HCT116 (cell line): Measurements from ENCODE around the gene NRCAM. TPM values are rescaled to one million over a fixed set of nuclear protein-coding genes. Genes with fewer than 3 reads are reported as not detected.

Experiments
- ATAC-seq: fragments of 200-7000 bp; cut with Tn5 transposase; 2 replicates; pipeline ENCODE4 v1.9.1; 2020; ENCODE audit warnings: mild to moderate bottlenecking, moderate library complexity
- BruUV-seq: library from RNA; stranded (reverse); fragments of 400-500 nt; replicated peaks from 2 replicates; lab custom pipeline; 2021; lab: Mats Ljungman, UMichigan
- CTCF ChIA-PET: fragments of 300-600 bp; sonication (Branson Sonifier 250); formaldehyde crosslinking; loops from one replicate; lab custom pipeline; 2021; ENCODE audit warnings: antibody characterized with exemption; lab: Charles Lee
- POLR2A ChIA-PET: fragments of 300-600, 350-600 bp; sonication (Branson Sonifier 250); formaldehyde crosslinking; loops from one replicate; lab custom pipeline; 2021; ENCODE audit warnings: antibody characterized with exemption; lab: Charles Lee
- RAD21 ChIA-PET, 2 experiments: fragments of 300-600 bp; sonication (Branson Sonifier 250); formaldehyde crosslinking; loops; one replicate each; lab custom pipeline; 2023; ENCODE audit warnings: low total read pairs in 2 of 2; ENCODE audit not compliant: uncharacterized antibody in 2 of 2, unreplicated experiment in 2 of 2, low non-redundant PET in 1 of 2; lab: Charles Lee
- DNase-seq: peaks from one replicate; pipeline ENCODE4 v3.0.0-alpha.2; 2010; ENCODE audit warnings: low read depth, low spot score
- H2AFZ ChIP-seq: fragments of 200-600 bp; shearing (Covaris generic), sonication (generic); 2 replicates; pipeline ENCODE4 v1.6.1; 2017; ENCODE audit warnings: low read depth, mixed run types, mixed read lengths, antibody characterized with exemption, low read length; ENCODE audit not compliant: poor library complexity, severe bottlenecking
- H3K27ac ChIP-seq: 2 replicates; pipeline ENCODE4 v1.5.1; 2012; ENCODE audit warnings: low read depth, low read length
- H3K27me3 ChIP-seq: fragments of 200-600 bp; sonication (generic); 2 replicates; pipeline ENCODE4 v1.6.1; 2016; ENCODE audit warnings: mixed run types, low read length, mixed read lengths; ENCODE audit not compliant: insufficient read depth
- H3K36me3 ChIP-seq, 2 experiments: fragments of 200-500 bp in 1 of 2; fragments of 200-600 bp in 1 of 2; sonication (Bioruptor generic) in 1 of 2; sonication (generic) in 1 of 2; 2 replicates each; pipeline versions ENCODE4 v1.5.1 to v1.6.1; 2014 to 2016; ENCODE audit warnings: low read length in 2 of 2, inconsistent platforms in 1 of 2, mixed read lengths in 1 of 2, mixed run types in 1 of 2; ENCODE audit not compliant: insufficient read depth in 2 of 2, control insufficient read depth in 1 of 2
- H3K4me1 ChIP-seq, 2 experiments: fragments of 200-600 bp in 1 of 2; sonication (generic) in 1 of 2; 2 replicates each; pipeline versions ENCODE4 v1.5.1 to v1.6.1; 2012 to 2017; ENCODE audit warnings: low read length in 2 of 2, inconsistent platforms in 1 of 2, mild to moderate bottlenecking in 1 of 2, mixed read lengths in 1 of 2, mixed run types in 1 of 2, moderate library complexity in 1 of 2; ENCODE audit not compliant: insufficient read depth in 2 of 2, control insufficient read depth in 1 of 2
- H3K4me2 ChIP-seq: fragments of 200-600 bp; sonication (generic); 2 replicates; pipeline ENCODE4 v1.6.1; 2017; ENCODE audit warnings: mixed run types, low read length, mixed read lengths
- H3K4me3 ChIP-seq, 2 experiments: fragments of 200-600 bp in 1 of 2; sonication (generic) in 1 of 2; replicated peaks in 1 of 2; 2 replicates each; pipeline ENCODE4 v1.5.1; 2011 to 2016; ENCODE audit warnings: low read length in 2 of 2, control low read depth in 1 of 2, low read depth in 1 of 2, mild to moderate bottlenecking in 1 of 2, mixed read lengths in 1 of 2, mixed run types in 1 of 2
- H3K79me2 ChIP-seq: fragments of 200-600 bp; sonication (generic); 2 replicates; pipeline ENCODE4 v1.6.1; 2017; ENCODE audit warnings: mild to moderate bottlenecking, mixed run types, low read length, moderate library complexity, mixed read lengths; ENCODE audit not compliant: insufficient read depth
- H3K9ac ChIP-seq: fragments of 200-600 bp; sonication (generic); 2 replicates; pipeline ENCODE4 v1.6.1; 2016; ENCODE audit warnings: low read length, mixed read lengths
- H3K9me2 ChIP-seq: fragments of 200-600 bp; sonication (generic), shearing (Covaris generic); 2 replicates; pipeline ENCODE4 v1.6.1; 2017; ENCODE audit warnings: mixed run types, mild to moderate bottlenecking, moderate library complexity; ENCODE audit not compliant: insufficient read depth
- H3K9me3 ChIP-seq, 2 experiments: fragments of 200-500 bp in 1 of 2; fragments of 200-600 bp in 1 of 2; sonication (Bioruptor generic) in 1 of 2; sonication (generic) in 1 of 2; 2 replicates each; pipeline ENCODE4 v1.6.1; 2014 to 2017; ENCODE audit warnings: low read length in 2 of 2, mixed read lengths in 2 of 2, inconsistent platforms in 1 of 2, low read depth in 1 of 2, mild to moderate bottlenecking in 1 of 2, mixed run types in 1 of 2, moderate library complexity in 1 of 2; ENCODE audit not compliant: control insufficient read depth in 1 of 2, insufficient read depth in 1 of 2
- H4K20me1 ChIP-seq: fragments of 200-600 bp; sonication (generic), shearing (Covaris generic); 2 replicates; pipeline ENCODE4 v1.6.1; 2017; ENCODE audit warnings: mixed run types, mild to moderate bottlenecking, moderate library complexity; ENCODE audit not compliant: insufficient read depth
- CBX3 ChIP-seq: IDR thresholded peaks from 2 replicates; pipeline ENCODE4 v1.6.1; 2012; ENCODE audit warnings: low read depth
- ELF1 ChIP-seq: IDR thresholded peaks from 2 replicates; pipeline ENCODE4 v1.6.1; 2012; ENCODE audit warnings: low read depth, borderline replicate concordance
- POLR2A ChIP-seq: IDR thresholded peaks from 2 replicates; pipeline ENCODE4 v1.7.0; 2011; ENCODE audit warnings: borderline replicate concordance; ENCODE audit not compliant: insufficient read depth, insufficient read length; ENCODE audit errors: extremely low read depth
- RAD21 ChIP-seq: IDR thresholded peaks from 2 replicates; pipeline ENCODE4 v1.6.1; 2012; ENCODE audit warnings: low read depth, mild to moderate bottlenecking
- SIN3A ChIP-seq: IDR thresholded peaks from 2 replicates; pipeline ENCODE4 v1.6.1; 2012; ENCODE audit warnings: low read depth
- SP1 ChIP-seq: IDR thresholded peaks from 2 replicates; pipeline ENCODE4 v1.6.1; 2012; ENCODE audit warnings: low read depth
- ZNF274 ChIP-seq: fragments of 200-500 bp; sonication (Bioruptor generic); IDR thresholded peaks from 2 replicates; pipeline ENCODE4 v1.6.1; 2014; ENCODE audit warnings: mild to moderate bottlenecking, low read depth, low read length, inconsistent platforms
- intact Hi-C: fragments of 100-400 bp; cut with micrococcal nuclease; formaldehyde crosslinking; loops from 2 replicates; pipeline ENCODE4 v1.10.0; 2022
- total RNA-seq: library from RNA; stranded (reverse); gene quantifications from one replicate; pipeline ENCODE4 v1.2.1, GENCODE V29; 2021; ENCODE audit not compliant: unreplicated experiment
- TF ChIP-seq, protein P1 (sequence below): IDR thresholded peaks from 2 replicates; pipeline ENCODE4 v1.6.1; 2012; ENCODE audit warnings: low read depth

NRCAM gene
- total RNA-seq, 1 experiment from 2014 or later, result 0.15 TPM

DNA sequence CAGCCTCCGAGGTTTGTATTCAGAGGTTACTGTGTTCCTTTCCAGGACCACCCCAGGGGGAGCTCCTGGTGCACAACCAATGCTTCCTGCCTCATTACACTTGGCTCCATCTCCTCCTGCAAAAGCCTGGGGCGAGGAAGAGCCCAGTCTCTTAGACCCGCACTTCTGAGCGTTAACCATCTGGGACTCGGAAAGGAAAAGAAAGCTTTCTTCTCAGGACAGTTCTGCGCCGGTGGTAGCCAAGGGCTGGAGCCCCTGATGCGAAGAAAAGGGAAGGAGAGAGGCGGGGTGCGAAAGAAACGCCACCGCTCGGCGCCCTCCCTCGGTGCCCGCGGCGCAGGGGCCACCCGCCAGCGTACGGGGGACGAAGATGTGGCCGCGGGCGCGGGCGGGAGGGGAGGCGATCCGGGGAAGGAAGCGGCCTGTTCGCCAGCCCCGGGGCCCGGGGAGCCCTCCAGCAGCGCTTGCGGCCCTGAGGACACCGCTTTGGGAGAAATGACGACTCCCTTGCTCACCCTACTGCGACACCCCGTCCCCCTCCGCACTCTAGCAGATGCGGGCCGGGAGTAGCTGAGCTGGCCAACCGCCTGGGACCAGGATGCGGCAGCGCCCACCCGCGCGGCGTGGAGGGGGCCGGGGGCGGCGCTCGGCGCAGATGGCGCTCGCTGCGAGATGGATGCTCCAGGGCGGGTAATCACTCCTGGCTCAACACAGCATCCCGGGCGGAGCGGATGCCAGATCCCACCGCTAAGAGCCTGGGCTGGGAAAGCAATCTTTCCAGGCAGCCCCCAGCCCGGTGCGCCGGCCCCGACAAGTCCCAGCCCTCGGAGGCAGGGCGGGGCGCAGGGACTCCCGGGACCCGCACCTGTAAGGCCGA lies 1.3 kb downstream of the NRCAM start:
- Histone ChIP-seq H3K4me3 (no peak overlapping the region), H3K27ac (no peak overlapping the region), H3K36me3 (no peaks in the 10 kb centered on the region), H3K4me2 (no peak overlapping the region), H3K9me3 (no peaks in the 10 kb centered on the region), H3K79me2 (no peaks in the 10 kb centered on the region), H3K9me2 (no peaks in the 10 kb centered on the region), H3K9ac (no peak overlapping the region), H2AFZ (no peak overlapping the region), H3K4me1 (no peaks in the 10 kb centered on the region), H3K27me3 (0 out of 2 replicates have a peak, but pooled peaks cover 5% of the 10 kb centered on the region), H4K20me1 (no peaks in the 10 kb centered on the region)
- ChIA-PET CTCF (no interaction called here), RAD21 (no interaction called here), POLR2A (no interaction called here)
- BruUV-seq, result no TSS peak
- DNase-seq, result no peak
- intact Hi-C loops, result no loop called here
- no peak for ATAC-seq
- TF ChIP-seq POLR2A, result no peak
- TF ChIP-seq SIN3A, result no peak
- no peak for TF ChIP-seq SP1
- TF ChIP-seq ELF1, result no peak
- no peak for TF ChIP-seq ZNF274
- TF ChIP-seq, protein P1, sequence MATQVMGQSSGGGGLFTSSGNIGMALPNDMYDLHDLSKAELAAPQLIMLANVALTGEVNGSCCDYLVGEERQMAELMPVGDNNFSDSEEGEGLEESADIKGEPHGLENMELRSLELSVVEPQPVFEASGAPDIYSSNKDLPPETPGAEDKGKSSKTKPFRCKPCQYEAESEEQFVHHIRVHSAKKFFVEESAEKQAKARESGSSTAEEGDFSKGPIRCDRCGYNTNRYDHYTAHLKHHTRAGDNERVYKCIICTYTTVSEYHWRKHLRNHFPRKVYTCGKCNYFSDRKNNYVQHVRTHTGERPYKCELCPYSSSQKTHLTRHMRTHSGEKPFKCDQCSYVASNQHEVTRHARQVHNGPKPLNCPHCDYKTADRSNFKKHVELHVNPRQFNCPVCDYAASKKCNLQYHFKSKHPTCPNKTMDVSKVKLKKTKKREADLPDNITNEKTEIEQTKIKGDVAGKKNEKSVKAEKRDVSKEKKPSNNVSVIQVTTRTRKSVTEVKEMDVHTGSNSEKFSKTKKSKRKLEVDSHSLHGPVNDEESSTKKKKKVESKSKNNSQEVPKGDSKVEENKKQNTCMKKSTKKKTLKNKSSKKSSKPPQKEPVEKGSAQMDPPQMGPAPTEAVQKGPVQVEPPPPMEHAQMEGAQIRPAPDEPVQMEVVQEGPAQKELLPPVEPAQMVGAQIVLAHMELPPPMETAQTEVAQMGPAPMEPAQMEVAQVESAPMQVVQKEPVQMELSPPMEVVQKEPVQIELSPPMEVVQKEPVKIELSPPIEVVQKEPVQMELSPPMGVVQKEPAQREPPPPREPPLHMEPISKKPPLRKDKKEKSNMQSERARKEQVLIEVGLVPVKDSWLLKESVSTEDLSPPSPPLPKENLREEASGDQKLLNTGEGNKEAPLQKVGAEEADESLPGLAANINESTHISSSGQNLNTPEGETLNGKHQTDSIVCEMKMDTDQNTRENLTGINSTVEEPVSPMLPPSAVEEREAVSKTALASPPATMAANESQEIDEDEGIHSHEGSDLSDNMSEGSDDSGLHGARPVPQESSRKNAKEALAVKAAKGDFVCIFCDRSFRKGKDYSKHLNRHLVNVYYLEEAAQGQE, result no peak
- TF ChIP-seq CBX3, result no peak
- no peak for TF ChIP-seq RAD21
